ENCODE results near the gene KATNAL2.
"Not testable (repeated sequence)": the region's sequence is repeated elsewhere in the genome, so short reads cannot be mapped to it uniquely, and the experiment has no call there.

The KATNAL2 gene

GRCh38 chr18:46946656-46947282, 29.4 kb downstream of the KATNAL2 start:
- H3K9me3 ChIP-seq (ENCODE audit: control insufficient read depth, low read length) = no peaks in the 10 kb centered on the region
- TF ChIP-seq, protein P1, sequence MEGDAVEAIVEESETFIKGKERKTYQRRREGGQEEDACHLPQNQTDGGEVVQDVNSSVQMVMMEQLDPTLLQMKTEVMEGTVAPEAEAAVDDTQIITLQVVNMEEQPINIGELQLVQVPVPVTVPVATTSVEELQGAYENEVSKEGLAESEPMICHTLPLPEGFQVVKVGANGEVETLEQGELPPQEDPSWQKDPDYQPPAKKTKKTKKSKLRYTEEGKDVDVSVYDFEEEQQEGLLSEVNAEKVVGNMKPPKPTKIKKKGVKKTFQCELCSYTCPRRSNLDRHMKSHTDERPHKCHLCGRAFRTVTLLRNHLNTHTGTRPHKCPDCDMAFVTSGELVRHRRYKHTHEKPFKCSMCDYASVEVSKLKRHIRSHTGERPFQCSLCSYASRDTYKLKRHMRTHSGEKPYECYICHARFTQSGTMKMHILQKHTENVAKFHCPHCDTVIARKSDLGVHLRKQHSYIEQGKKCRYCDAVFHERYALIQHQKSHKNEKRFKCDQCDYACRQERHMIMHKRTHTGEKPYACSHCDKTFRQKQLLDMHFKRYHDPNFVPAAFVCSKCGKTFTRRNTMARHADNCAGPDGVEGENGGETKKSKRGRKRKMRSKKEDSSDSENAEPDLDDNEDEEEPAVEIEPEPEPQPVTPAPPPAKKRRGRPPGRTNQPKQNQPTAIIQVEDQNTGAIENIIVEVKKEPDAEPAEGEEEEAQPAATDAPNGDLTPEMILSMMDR (IDR thresholded peaks at IDR 0.05) = no peak

GRCh38 chr18:46950064-46950656, 32.8 kb downstream of the KATNAL2 start:
- TF ChIP-seq, protein P1 (IDR thresholded peaks at IDR 0.05) = peak; percentile 20
- Histone ChIP-seq H3K4me2 (ENCODE audit: low read length) (no peak overlapping the region), H3K27ac (no peak overlapping the region), H2AFZ (no peak overlapping the region), H3K4me3 (ENCODE audit: low read depth, low read length) (no peak overlapping the region), H3K9ac (no peak overlapping the region), H3K36me3 (ENCODE audit: control insufficient read depth, insufficient read depth, low read length) (no peaks in the 10 kb centered on the region), H3K9me3 (ENCODE audit: control insufficient read depth, low read length) (no peaks in the 10 kb centered on the region), H3K79me2 (no peaks in the 10 kb centered on the region), H3K27me3 (ENCODE audit: control insufficient read depth, insufficient read depth, low read length) (no peaks in the 10 kb centered on the region), H3K4me1 (no peaks in the 10 kb centered on the region)

More at GRCh38 chr18:46946656-46947282, 29.4 kb downstream of the KATNAL2 start:
- Histone ChIP-seq H3K27ac (no peak overlapping the region), H2AFZ (peak overlapping the region; percentile 44), H3K9ac (no peak overlapping the region), H3K27me3 (ENCODE audit: control insufficient read depth, insufficient read depth, low read length) (no peaks in the 10 kb centered on the region), H3K79me2 (no peaks in the 10 kb centered on the region), H3K4me3 (ENCODE audit: low read depth, low read length) (peak overlapping the region; percentile 50), H3K4me2 (ENCODE audit: low read length) (no peak overlapping the region), H3K4me1 (no peaks in the 10 kb centered on the region), H3K36me3 (ENCODE audit: control insufficient read depth, insufficient read depth, low read length) (no peaks in the 10 kb centered on the region)

- no peaks in the 10 kb centered on the region for H3K4me1 ChIP-seq
- no peaks in the 10 kb centered on the region for H3K79me2 ChIP-seq
- no peaks in the 10 kb centered on the region for H3K36me3 ChIP-seq (ENCODE audit: control insufficient read depth, insufficient read depth, low read length)
- no peaks in the 10 kb centered on the region for H3K9me3 ChIP-seq (ENCODE audit: control insufficient read depth, low read length)
- no peak overlapping the region for H2AFZ ChIP-seq
- H3K9ac ChIP-seq = no peak overlapping the region
- no peak overlapping the region for H3K4me3 ChIP-seq (ENCODE audit: low read depth, low read length)
- TF ChIP-seq, protein P1 (IDR thresholded peaks at IDR 0.05) = no peak
- no peak overlapping the region for H3K4me2 ChIP-seq (ENCODE audit: low read length)
- no peak overlapping the region for H3K27ac ChIP-seq
- H3K27me3 ChIP-seq (ENCODE audit: control insufficient read depth, insufficient read depth, low read length) = no peaks in the 10 kb centered on the region
These were observed 35.8 kb downstream of the KATNAL2 start for GRCh38 chr18:46953195-46953594.

DNA sequence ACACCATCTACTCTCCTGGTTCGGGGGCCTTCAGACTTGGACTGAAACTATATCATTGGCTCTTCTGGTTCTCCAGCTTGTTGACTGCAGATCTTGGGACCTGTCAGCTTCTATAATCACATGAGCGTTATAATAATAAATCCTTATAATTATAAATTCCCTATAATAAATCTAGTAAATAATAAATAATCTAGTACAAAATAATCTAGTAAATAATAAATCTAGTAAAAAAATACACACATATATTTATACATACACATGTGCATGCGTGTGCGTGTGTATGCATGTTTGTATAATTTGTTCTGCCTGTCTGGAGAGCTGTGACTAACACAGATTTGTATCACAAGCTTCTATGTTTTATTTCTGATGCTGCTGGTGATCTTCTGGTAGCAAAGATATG, 40.8 kb downstream of the KATNAL2 start:
- Histone ChIP-seq H3K9ac (no peak overlapping the region), H3K4me1 (no peaks in the 10 kb centered on the region), H3K4me3 (ENCODE audit: low read depth, low read length) (no peak overlapping the region), H3K79me2 (no peaks in the 10 kb centered on the region), H2AFZ (no peak overlapping the region), H3K4me2 (ENCODE audit: low read length) (no peak overlapping the region), H3K27me3 (ENCODE audit: control insufficient read depth, insufficient read depth, low read length) (no peaks in the 10 kb centered on the region), H3K9me3 (ENCODE audit: control insufficient read depth, low read length) (no peaks in the 10 kb centered on the region), H3K27ac (no peak overlapping the region), H3K36me3 (ENCODE audit: control insufficient read depth, insufficient read depth, low read length) (no peaks in the 10 kb centered on the region)
- TF ChIP-seq, protein P1 (IDR thresholded peaks at IDR 0.05) = no peak

DNA sequence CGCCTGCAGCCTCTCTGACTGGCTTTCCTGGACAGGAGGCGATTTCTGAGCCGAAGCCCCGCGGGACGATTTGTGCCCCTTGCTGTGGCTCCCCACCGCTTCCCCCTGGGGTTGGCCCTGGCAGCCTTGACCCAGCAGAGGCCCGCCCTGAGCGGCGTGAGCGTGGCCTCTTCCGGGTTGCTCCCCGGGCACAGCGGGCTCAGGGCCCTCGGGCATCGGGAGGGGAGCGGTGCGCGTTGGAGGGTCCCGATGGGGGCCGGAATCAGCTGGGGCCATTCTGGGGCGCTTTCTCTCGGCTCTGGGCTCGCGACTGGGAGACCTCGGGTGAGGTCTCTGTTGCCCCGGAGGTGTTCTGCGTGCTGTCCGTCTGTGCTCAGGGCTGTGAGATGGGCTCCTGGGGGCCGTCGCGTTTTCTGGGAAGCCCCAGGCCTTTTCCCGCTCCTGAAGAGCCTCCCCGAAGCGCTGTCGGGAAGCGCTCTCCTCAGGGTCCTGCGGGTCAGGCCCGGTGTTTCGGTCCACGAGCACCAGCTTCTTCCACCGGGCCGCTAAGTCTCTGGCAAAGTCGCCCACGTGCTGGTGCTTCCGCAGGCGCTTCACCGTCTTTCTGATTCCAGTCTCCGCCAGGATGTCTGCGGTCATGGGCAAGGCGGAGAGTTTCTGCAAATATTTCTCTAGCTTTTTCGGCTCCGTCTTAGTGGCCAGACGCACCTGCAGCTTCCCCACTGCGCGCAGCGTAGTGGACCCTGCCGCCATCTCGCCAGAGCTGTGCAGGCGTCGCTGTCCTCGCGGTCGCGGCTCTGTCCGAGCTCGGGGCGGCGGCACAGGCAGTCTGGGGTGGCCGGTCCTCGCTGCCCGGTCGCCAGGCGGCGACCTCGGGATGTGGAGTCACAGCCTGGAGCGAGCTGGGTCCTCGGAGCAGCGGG, 46.5 kb downstream of the KATNAL2 start:
- H3K4me2 ChIP-seq (ENCODE audit: low read length); H3K79me2 ChIP-seq; H3K27me3 ChIP-seq (ENCODE audit: control insufficient read depth, insufficient read depth, low read length); H3K9ac ChIP-seq; H3K4me1 ChIP-seq; H2AFZ ChIP-seq; H3K4me3 ChIP-seq (ENCODE audit: low read depth, low read length); H3K9me3 ChIP-seq (ENCODE audit: control insufficient read depth, low read length); H3K27ac ChIP-seq; H3K36me3 ChIP-seq (ENCODE audit: control insufficient read depth, insufficient read depth, low read length): not testable (repeated sequence)

GRCh38 chr18:46964579-46965293, 47.3 kb downstream of the KATNAL2 start:
- H3K4me1 ChIP-seq; H3K4me3 ChIP-seq (ENCODE audit: low read depth, low read length); H3K36me3 ChIP-seq (ENCODE audit: control insufficient read depth, insufficient read depth, low read length); H3K27ac ChIP-seq; H3K4me2 ChIP-seq (ENCODE audit: low read length); H3K79me2 ChIP-seq; H3K9ac ChIP-seq; H3K9me3 ChIP-seq (ENCODE audit: control insufficient read depth, low read length); H3K27me3 ChIP-seq (ENCODE audit: control insufficient read depth, insufficient read depth, low read length); H2AFZ ChIP-seq: not testable (repeated sequence)

DNA sequence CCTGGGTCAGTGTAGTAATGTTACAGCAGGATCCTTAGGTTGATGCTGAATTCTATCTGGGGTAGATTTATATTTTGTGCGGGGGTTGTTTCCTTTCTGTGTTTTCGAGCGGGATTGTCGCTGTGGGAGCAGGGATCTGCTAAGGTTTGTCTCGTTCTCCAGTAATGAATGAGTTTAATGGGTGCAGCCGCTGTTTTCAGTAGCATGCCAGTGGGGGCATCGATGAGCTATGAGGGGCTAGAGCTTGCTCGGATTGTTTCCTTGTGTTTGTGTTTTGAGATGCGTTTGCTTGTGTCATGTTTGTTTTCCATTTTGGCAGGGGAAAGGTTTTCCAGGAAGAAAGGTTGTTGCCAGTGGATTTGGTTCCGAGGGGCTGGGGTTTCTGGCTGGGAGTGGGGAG, 48.9 kb downstream of the KATNAL2 start:
- not testable (repeated sequence) for H3K4me3 ChIP-seq (ENCODE audit: low read depth, low read length); H3K79me2 ChIP-seq; H3K36me3 ChIP-seq (ENCODE audit: control insufficient read depth, insufficient read depth, low read length); H3K27ac ChIP-seq; H3K4me1 ChIP-seq; H3K4me2 ChIP-seq (ENCODE audit: low read length); H3K9me3 ChIP-seq (ENCODE audit: control insufficient read depth, low read length); H3K27me3 ChIP-seq (ENCODE audit: control insufficient read depth, insufficient read depth, low read length); H2AFZ ChIP-seq; H3K9ac ChIP-seq

Measured in parathyroid adenoma (tissue), 2 donors.